Measurements from ENCODE around the gene CDKN2C.
"Not testable (repeated sequence)": the region's sequence is repeated elsewhere in the genome, so short reads cannot be mapped to it uniquely, and the experiment has no call there.

CDKN2C gene

GRCh38 chr1:50950396-50950795 lies 19.6 kb upstream of the CDKN2C start:
- no peak overlapping the region for H3K27ac ChIP-seq
- TF ChIP-seq ZFX (IDR thresholded peaks at IDR 0.05; ENCODE audit: borderline replicate concordance) (no peak), CTCF (IDR thresholded peaks at IDR 0.05) (no peak)

- H3K27ac ChIP-seq = not testable (repeated sequence)
Observed at GRCh38 chr1:50952566-50952965, 17.5 kb upstream of the CDKN2C start.

GRCh38 chr1:50955116-50955515 lies 14.9 kb upstream of the CDKN2C start:
- no peak for TF ChIP-seq ZFX (IDR thresholded peaks at IDR 0.05; ENCODE audit: borderline replicate concordance)
- no peak for TF ChIP-seq CTCF (IDR thresholded peaks at IDR 0.05)
- no peak overlapping the region for H3K27ac ChIP-seq

GRCh38 chr1:50959303-50959912 lies 10.6 kb upstream of the CDKN2C start:
- TF ChIP-seq CTCF (IDR thresholded peaks at IDR 0.05) (no peak), ZFX (IDR thresholded peaks at IDR 0.05; ENCODE audit: borderline replicate concordance) (no peak)
- peak overlapping the region; percentile 98 for H3K27ac ChIP-seq

- no peak for TF ChIP-seq ZFX (IDR thresholded peaks at IDR 0.05; ENCODE audit: borderline replicate concordance)
- peak; percentile 45 for TF ChIP-seq CTCF (IDR thresholded peaks at IDR 0.05)
- H3K27ac ChIP-seq = peak within 1 kb of the TSS; percentile 98
Observed at GRCh38 chr1:50959913-50960844, 9.9 kb upstream of the CDKN2C start, which contains the start of gene FAF1. Gene FAF1, minus strand, starts transcription at chr1:50960267. Its CDS starts 456 bp downstream, at chr1:50959811.

- H3K27ac ChIP-seq = no peak overlapping the region
- no peak for TF ChIP-seq CTCF (IDR thresholded peaks at IDR 0.05)
- no peak for TF ChIP-seq ZFX (IDR thresholded peaks at IDR 0.05; ENCODE audit: borderline replicate concordance)
Observed at GRCh38 chr1:50964863-50965262, 5.2 kb upstream of the CDKN2C start.

GRCh38 chr1:50966991-50967390 lies 3.1 kb upstream of the CDKN2C start:
- TF ChIP-seq CTCF (IDR thresholded peaks at IDR 0.05) (no peak), ZFX (IDR thresholded peaks at IDR 0.05; ENCODE audit: borderline replicate concordance) (no peak)
- peak overlapping the region; percentile 96 for H3K27ac ChIP-seq

Measured in 22Rv1 (cell line).